Right lobe of liver (tissue), 4 donors: Measurements from ENCODE around the gene GGA1.

ENCODE experiments used
- CTCF ChIP-seq, 4 donors: fragments of 200-600 bp in 3 of 4; fragments of 450-650 bp in 1 of 4; IDR thresholded peaks; one replicate each; pipeline versions ENCODE4 v1.5.1 to v1.8.0; 2016 to 2022; ENCODE audit warnings: antibody characterized with exemption in 4 of 4, mild to moderate bottlenecking in 2 of 4
- POLR2A ChIP-seq: fragments of 450-650 bp; IDR thresholded peaks from one replicate; pipeline ENCODE4 v1.6.1; 2017; ENCODE audit warnings: antibody characterized with exemption, mild to moderate bottlenecking
- donor health status: DM: no; HTN: no; CAD: no.
- donor health status: DM: no; HTN: no; CAD: no.
- donor health status: DM: no; HTN: yes; CAD: no.

- TF ChIP-seq CTCF (IDR thresholded peaks at IDR 0.05) (peak; percentile 50 to 87 (median 82)), POLR2A (no peak)
Observed at GRCh38 chr22:37623075-37624016, 14.7 kb downstream of the GGA1 start.
